ENCODE results near the gene ANKRD2. TPM values are rescaled to one million over a fixed set of nuclear protein-coding genes. Genes with fewer than 3 reads are reported as not detected.

ANKRD2 gene
- total and polyA plus RNA-seq, 2 experiments from 2014 or later, result not detected

DNA sequence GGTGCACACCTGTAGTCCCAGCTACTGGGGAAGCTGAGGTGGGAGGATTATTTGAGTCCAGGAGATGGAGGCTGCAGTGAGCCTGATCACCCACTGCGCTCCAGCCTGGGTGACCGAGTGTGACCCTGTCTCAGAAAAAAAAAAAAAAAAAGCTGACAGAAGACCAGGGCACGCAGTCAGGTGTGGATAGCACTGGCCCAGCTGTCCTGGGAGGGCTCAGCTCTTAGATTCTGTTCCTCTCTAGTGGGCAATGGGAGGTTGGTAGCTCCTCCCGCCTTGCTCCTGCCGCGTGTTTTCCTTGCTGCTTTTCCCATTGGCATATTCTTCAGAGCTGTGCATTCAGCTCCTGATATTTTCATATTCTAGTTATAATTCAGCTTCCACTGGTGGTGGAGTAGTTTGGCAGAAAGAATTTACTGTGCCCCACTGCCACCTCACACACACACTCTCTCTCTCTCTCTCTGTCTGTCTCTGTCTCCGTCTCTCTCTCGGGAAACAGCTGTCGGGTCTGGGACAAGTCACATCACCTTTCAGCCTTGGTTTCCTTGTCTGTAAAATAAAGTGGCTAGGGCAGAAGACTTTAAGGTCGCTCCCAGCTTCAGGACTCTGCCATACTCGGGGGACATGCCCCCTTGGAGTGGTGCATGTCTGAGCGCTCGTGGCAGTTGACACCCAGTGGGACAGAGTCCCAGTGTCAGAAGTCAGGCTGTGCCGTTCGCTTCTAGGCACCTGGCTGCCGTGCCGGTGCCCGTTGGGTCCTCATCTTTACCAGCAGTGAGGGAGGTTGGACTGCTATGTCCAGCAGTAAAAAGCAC, 25.9 kb upstream of the ANKRD2 start:
- Histone ChIP-seq H3K36me3 (ENCODE audit: low read depth) (no peaks in the 10 kb centered on the region), H3K9ac (no peak overlapping the region), H3K27me3 (replicated peaks; ENCODE audit: insufficient read depth) (no peaks in the 10 kb centered on the region), H3F3A (ENCODE audit: insufficient read depth) (peaks cover 28% of the 10 kb centered on the region), H2AFZ (no peak overlapping the region), H3K4me2 (ENCODE audit: unreplicated experiment) (no peak overlapping the region), H3K79me2 (ENCODE audit: insufficient read depth) (peaks cover 74% of the 10 kb centered on the region), H3K9me3 (ENCODE audit: low read depth) (no peaks in the 10 kb centered on the region), H4K20me1 (ENCODE audit: insufficient read depth) (no peaks in the 10 kb centered on the region), H3K9me2 (ENCODE audit: insufficient read depth) (no peaks in the 10 kb centered on the region), H3K4me3 (no peak overlapping the region), H3K4me1 (ENCODE audit: insufficient read depth) (peaks cover 27% of the 10 kb centered on the region), H3K27ac (no peak overlapping the region)
- in situ Hi-C loops (cut with MboI), result no loop called here
- TF ChIP-seq EZH2phosphoT487 (IDR thresholded peaks at IDR 0.05; ENCODE audit: insufficient read depth, low read depth) (no peak), EZH2 (IDR thresholded peaks at IDR 0.05; ENCODE audit: insufficient read depth, poor library complexity, severe bottlenecking) (no peak)
- WGBS, 2 experiments (ENCODE audit: low coverage in 1 of 2, low lambda C conversion rate in 2 of 2, missing lambda C conversion rate in 2 of 2), result 83 to 84% methylated on average over 18 of the region's 18 CpGs
- DNase-seq, result no peak

DNA sequence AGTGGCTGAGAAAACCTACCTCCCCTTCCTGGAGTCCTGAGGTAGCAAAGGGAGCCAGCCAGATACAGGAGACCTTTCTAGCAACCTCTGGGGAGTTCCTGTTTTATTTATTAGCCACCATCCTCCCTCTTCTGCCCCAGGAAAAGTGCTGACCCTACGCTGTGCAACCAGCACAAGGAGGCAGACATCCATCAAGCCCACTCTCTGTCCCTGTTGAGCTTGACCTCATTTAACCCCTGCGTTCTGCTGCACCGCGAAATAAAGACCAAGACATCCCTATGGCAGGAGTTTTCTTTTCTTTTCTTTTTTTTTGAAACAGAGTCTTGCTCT, 25.3 kb upstream of the ANKRD2 start:
- Histone ChIP-seq H3K4me1 (ENCODE audit: insufficient read depth) (peaks cover 21% of the 10 kb centered on the region), H3K9ac (no peak overlapping the region), H3K36me3 (ENCODE audit: low read depth) (no peaks in the 10 kb centered on the region), H3K79me2 (ENCODE audit: insufficient read depth) (peaks cover 80% of the 10 kb centered on the region), H3K4me2 (ENCODE audit: unreplicated experiment) (no peak overlapping the region), H3K9me2 (ENCODE audit: insufficient read depth) (no peaks in the 10 kb centered on the region), H4K20me1 (ENCODE audit: insufficient read depth) (no peaks in the 10 kb centered on the region), H2AFZ (no peak overlapping the region), H3K27ac (no peak overlapping the region), H3K9me3 (ENCODE audit: low read depth) (no peaks in the 10 kb centered on the region), H3F3A (ENCODE audit: insufficient read depth) (peaks cover 22% of the 10 kb centered on the region), H3K27me3 (replicated peaks; ENCODE audit: insufficient read depth) (no peaks in the 10 kb centered on the region), H3K4me3 (no peak overlapping the region)
- no peak for DNase-seq
- no peak for TF ChIP-seq EZH2phosphoT487 (IDR thresholded peaks at IDR 0.05; ENCODE audit: insufficient read depth, low read depth)
- TF ChIP-seq EZH2 (IDR thresholded peaks at IDR 0.05; ENCODE audit: insufficient read depth, poor library complexity, severe bottlenecking), result no peak
- in situ Hi-C loops (cut with MboI), result no loop called here
- WGBS, 2 experiments (ENCODE audit: low coverage in 1 of 2, low lambda C conversion rate in 2 of 2, missing lambda C conversion rate in 2 of 2), result 81 to 89% methylated on average over 4 of the region's 4 CpGs

DNA sequence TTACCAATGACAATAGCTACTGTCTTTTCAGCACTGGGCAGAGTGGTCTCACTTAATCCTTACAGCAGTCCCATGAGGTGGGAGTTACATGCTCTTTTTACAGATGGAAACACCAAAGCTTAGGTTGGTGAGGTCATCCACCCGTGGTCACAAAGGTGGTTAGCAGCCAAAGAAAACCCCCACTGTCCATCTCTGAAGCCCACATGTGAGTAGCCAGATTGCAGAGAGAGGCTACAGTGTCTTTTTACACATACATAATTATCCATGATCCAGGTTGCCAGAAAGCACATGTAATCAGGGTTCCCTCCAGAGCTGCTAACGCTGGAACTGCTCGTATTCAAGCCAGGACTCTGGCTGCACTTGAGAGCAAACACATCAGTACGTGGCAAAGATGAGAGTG, 24.6 kb upstream of the ANKRD2 start:
- Histone ChIP-seq H3K4me2 (ENCODE audit: unreplicated experiment) (no peak overlapping the region), H3K36me3 (ENCODE audit: low read depth) (no peaks in the 10 kb centered on the region), H3K27me3 (replicated peaks; ENCODE audit: insufficient read depth) (no peaks in the 10 kb centered on the region), H3K4me1 (ENCODE audit: insufficient read depth) (peaks cover 14% of the 10 kb centered on the region), H4K20me1 (ENCODE audit: insufficient read depth) (no peaks in the 10 kb centered on the region), H2AFZ (no peak overlapping the region), H3K27ac (no peak overlapping the region), H3K9me2 (ENCODE audit: insufficient read depth) (no peaks in the 10 kb centered on the region), H3K9ac (no peak overlapping the region), H3K4me3 (no peak overlapping the region), H3K79me2 (ENCODE audit: insufficient read depth) (peaks cover 86% of the 10 kb centered on the region), H3K9me3 (ENCODE audit: low read depth) (no peaks in the 10 kb centered on the region), H3F3A (ENCODE audit: insufficient read depth) (peaks cover 15% of the 10 kb centered on the region)
- no peak for TF ChIP-seq EZH2phosphoT487 (IDR thresholded peaks at IDR 0.05; ENCODE audit: insufficient read depth, low read depth)
- WGBS, 2 experiments (ENCODE audit: low coverage in 1 of 2, low lambda C conversion rate in 2 of 2, missing lambda C conversion rate in 2 of 2), result 19 to 34% methylated on average over 4 of the region's 4 CpGs
- in situ Hi-C loops (cut with MboI), result no loop called here
- peak; percentile 38 for DNase-seq

DNA sequence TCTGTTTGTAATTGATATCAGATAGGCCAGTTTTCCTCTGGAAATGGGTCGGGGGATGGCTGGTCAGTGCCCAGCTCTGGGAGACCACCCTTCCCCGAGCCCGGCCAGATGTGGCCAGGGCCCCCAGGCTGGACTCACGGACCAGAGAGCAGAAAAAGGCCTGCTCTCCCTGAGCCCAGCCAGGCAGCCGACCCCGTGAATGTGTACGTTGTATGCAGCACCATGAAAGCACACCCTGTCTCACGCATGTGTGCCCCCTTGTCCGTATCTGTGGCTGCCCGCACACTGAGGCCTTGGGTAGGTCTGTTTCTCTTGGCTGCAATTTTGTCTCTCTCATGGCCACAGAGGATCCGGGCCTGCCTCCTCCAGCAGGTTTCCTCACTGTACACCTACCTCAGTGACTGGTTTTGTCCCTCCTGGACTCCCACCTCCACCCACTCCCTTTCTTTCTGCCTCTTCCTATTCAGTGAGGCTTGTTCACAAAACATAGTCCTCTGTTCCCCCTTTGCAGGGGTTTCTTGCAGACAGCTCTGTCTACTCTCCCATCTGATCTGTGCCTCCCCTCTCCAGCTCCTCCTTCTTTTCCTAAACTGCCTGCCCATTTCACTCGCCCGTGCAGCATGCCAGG, 23.6 kb upstream of the ANKRD2 start:
- no peaks in the 10 kb centered on the region for H3K9me3 ChIP-seq (ENCODE audit: low read depth)
- H3K27ac ChIP-seq, result no peak overlapping the region
- H4K20me1 ChIP-seq (ENCODE audit: insufficient read depth), result no peaks in the 10 kb centered on the region
- H3K9ac ChIP-seq, result no peak overlapping the region
- in situ Hi-C loops (cut with MboI), result no loop called here
- H3F3A ChIP-seq (ENCODE audit: insufficient read depth), result peaks cover 6% of the 10 kb centered on the region
- WGBS, 2 experiments (ENCODE audit: low coverage in 1 of 2, low lambda C conversion rate in 2 of 2, missing lambda C conversion rate in 2 of 2), result 82 to 90% methylated on average over 13 of the region's 13 CpGs
- H3K4me2 ChIP-seq (ENCODE audit: unreplicated experiment), result no peak overlapping the region
- no peak overlapping the region for H2AFZ ChIP-seq
- H3K36me3 ChIP-seq (ENCODE audit: low read depth), result no peaks in the 10 kb centered on the region
- H3K79me2 ChIP-seq (ENCODE audit: insufficient read depth), result peaks cover 93% of the 10 kb centered on the region
- no peak for DNase-seq
- H3K4me1 ChIP-seq (ENCODE audit: insufficient read depth), result peaks cover 8% of the 10 kb centered on the region
- no peaks in the 10 kb centered on the region for H3K27me3 ChIP-seq (replicated peaks; ENCODE audit: insufficient read depth)
- no peak overlapping the region for H3K4me3 ChIP-seq
- TF ChIP-seq EZH2phosphoT487 (IDR thresholded peaks at IDR 0.05; ENCODE audit: insufficient read depth, low read depth) (no peak), EZH2 (IDR thresholded peaks at IDR 0.05; ENCODE audit: insufficient read depth, poor library complexity, severe bottlenecking) (no peak)
- no peaks in the 10 kb centered on the region for H3K9me2 ChIP-seq (ENCODE audit: insufficient read depth)

All from GM23248 (cell line).